SK-N-SH (cell line): ENCODE data around the gene SULT1A1. TPM values are rescaled to one million over a fixed set of nuclear protein-coding genes. Genes with fewer than 3 reads are reported as not detected.
"Not testable (repeated sequence)": the region's sequence is repeated elsewhere in the genome, so short reads cannot be mapped to it uniquely, and the experiment has no call there.

Experiments used
- CTCF ChIA-PET: fragments of 300-600, 350-600 bp; formaldehyde crosslinking; extraction: SDS; loops from one replicate; lab custom pipeline; 2021; lab: Yijun Ruan, JAX
- POLR2A ChIA-PET: fragments of 350-600 bp; sonication (Branson Sonifier 250); formaldehyde crosslinking; extraction: SDS; loops from one replicate; lab custom pipeline; 2020; ENCODE audit warnings: antibody characterized with exemption, inconsistent platforms; lab: Yijun Ruan, JAX
- DNase-seq: peaks from one replicate; pipeline ENCODE4 v3.0.0; 2012
- H2AFZ ChIP-seq: fragments of 200-600 bp; sonication (generic); 2 replicates; pipeline ENCODE4 v1.8.1; 2016; ENCODE audit warnings: antibody characterized with exemption, mild to moderate bottlenecking, low read depth
- H3F3A ChIP-seq: fragments of 200-600 bp; sonication (generic); replicated peaks from 2 replicates; pipeline ENCODE3; 2016; ENCODE audit warnings: antibody characterized with exemption, mild to moderate bottlenecking; ENCODE audit not compliant: insufficient read depth
- H3K27ac ChIP-seq, 2 experiments: fragments of 200-500 bp in 1 of 2; fragments of 200-600 bp in 1 of 2; sonication (Bioruptor generic) in 1 of 2; sonication (generic), shearing (Covaris generic) in 1 of 2; 2 replicates each; pipeline versions ENCODE4 v1.5.1 to v1.6.1; 2014 to 2016; ENCODE audit warnings: low read depth in 2 of 2, inconsistent platforms in 1 of 2, low read length in 1 of 2, mild to moderate bottlenecking in 1 of 2, mixed read lengths in 1 of 2
- H3K27me3 ChIP-seq: fragments of 200-600 bp; sonication (generic), shearing (Covaris generic); 2 replicates; pipeline ENCODE4 v1.6.1; 2016; ENCODE audit warnings: mixed run types; ENCODE audit not compliant: insufficient read depth
- H3K36me3 ChIP-seq, 2 experiments: fragments of 200-500 bp in 1 of 2; fragments of 200-600 bp in 1 of 2; sonication (Bioruptor generic) in 1 of 2; sonication (generic) in 1 of 2; replicated peaks in 1 of 2; 2 replicates each; pipeline versions ENCODE3 to v1.5.1; 2014 to 2016; ENCODE audit warnings: low read length in 1 of 2, mild to moderate bottlenecking in 1 of 2; ENCODE audit not compliant: insufficient read depth in 2 of 2, control insufficient read depth in 1 of 2
- H3K4me1 ChIP-seq, 2 experiments: fragments of 200-500 bp in 1 of 2; fragments of 200-600 bp in 1 of 2; sonication (Bioruptor generic) in 1 of 2; sonication (generic), shearing (Covaris generic) in 1 of 2; 2 replicates each; pipeline versions ENCODE4 v1.5.1 to v1.6.1; 2014 to 2016; ENCODE audit warnings: low read depth in 1 of 2, low read length in 1 of 2, mixed run types in 1 of 2; ENCODE audit not compliant: insufficient read depth in 2 of 2, control insufficient read depth in 1 of 2
- H3K4me2 ChIP-seq: fragments of 200-600 bp; sonication (generic), shearing (Covaris generic); 2 replicates; pipeline ENCODE4 v1.6.1; 2017; ENCODE audit warnings: mixed run types
- H3K4me3 ChIP-seq, 2 experiments: fragments of 200-500 bp in 1 of 2; fragments of 200-600 bp in 1 of 2; sonication (Bioruptor generic) in 1 of 2; sonication (generic), shearing (Covaris generic) in 1 of 2; 2 replicates each; pipeline versions ENCODE4 v1.5.1 to v1.8.1; 2014 to 2016; ENCODE audit warnings: low read depth in 2 of 2, inconsistent platforms in 1 of 2, low read length in 1 of 2, mild to moderate bottlenecking in 1 of 2, mixed read lengths in 1 of 2, moderate library complexity in 1 of 2
- H3K79me2 ChIP-seq: fragments of 200-600 bp; sonication (generic); 2 replicates; pipeline ENCODE4 v1.8.1; 2017; ENCODE audit warnings: mild to moderate bottlenecking; ENCODE audit not compliant: insufficient read depth
- H3K9ac ChIP-seq: fragments of 200-600 bp; sonication (generic); 2 replicates; pipeline ENCODE4 v1.6.1; 2017; ENCODE audit warnings: mixed run types
- H3K9me2 ChIP-seq: fragments of 200-600 bp; sonication (generic); 2 replicates; pipeline ENCODE4 v1.6.1; 2017; ENCODE audit warnings: mixed run types
- H3K9me3 ChIP-seq: fragments of 200-600 bp; sonication (generic); 2 replicates; pipeline ENCODE4 v1.6.1; 2017; ENCODE audit warnings: mixed run types, mild to moderate bottlenecking, moderate library complexity
- H4K20me1 ChIP-seq: fragments of 200-600 bp; sonication (generic); 2 replicates; pipeline ENCODE4 v1.6.1; 2017; ENCODE audit warnings: mild to moderate bottlenecking, mixed run types; ENCODE audit not compliant: insufficient read depth
- FOXM1 ChIP-seq: IDR thresholded peaks from 2 replicates; pipeline ENCODE4 v1.4.0; 2012; ENCODE audit warnings: low read depth, mild to moderate bottlenecking
- MAX ChIP-seq: IDR thresholded peaks from 2 replicates; pipeline ENCODE4 v1.4.0; 2012; ENCODE audit warnings: low read depth
- PBX3 ChIP-seq: IDR thresholded peaks from 2 replicates; pipeline ENCODE4; 2012
- POLR2AphosphoS5 ChIP-seq: IDR thresholded peaks from 2 replicates; pipeline ENCODE4 v1.6.1; 2012; ENCODE audit warnings: low read depth, low read length
- SMC3 ChIP-seq: IDR thresholded peaks from 2 replicates; pipeline ENCODE4 v1.6.1; 2012; ENCODE audit warnings: low read depth, low read length, improper control_type of control experiment
- TCF12 ChIP-seq: IDR thresholded peaks from 2 replicates; pipeline ENCODE4 v1.4.0; 2012
- TEAD4 ChIP-seq: IDR thresholded peaks from 2 replicates; pipeline ENCODE4 v1.4.0; 2012; ENCODE audit warnings: mild to moderate bottlenecking, borderline replicate concordance; ENCODE audit not compliant: insufficient read depth
- WGBS: methylation state at CpG from one replicate; pipeline ENCODE4 v1.1.6; 2017; ENCODE audit warnings: low lambda C conversion rate; 5-methylcytosine and 5-hydroxymethylcytosine counted together
- polyA plus RNA-seq, 3 experiments: library from polyadenylated mRNA; depleted of rRNA; stranded (reverse); fragments of >200 nt; gene quantifications; 2 replicates each; pipeline ENCODE4 v1.2.3, GENCODE V29; 2012
- TF ChIP-seq, protein P1 (sequence below): fragments of 200-600 bp; sonication (generic); IDR thresholded peaks from 2 replicates; pipeline ENCODE4 v1.6.1; 2017; ENCODE audit warnings: antibody characterized with exemption, mild to moderate bottlenecking, moderate library complexity

Gene SULT1A1
- polyA plus RNA-seq, 1 of the 3 experiments (the other 2 are of a cell fraction) = 0.13 TPM

GRCh38 chr16:28612359-28613280, 2.8 kb upstream of the SULT1A1 start:
- CTCF ChIA-PET, H3K27ac ChIP-seq, H3K79me2 ChIP-seq, H3K27me3 ChIP-seq, H3K4me2 ChIP-seq, H4K20me1 ChIP-seq, H3K9me3 ChIP-seq, H3K36me3 ChIP-seq, H3F3A ChIP-seq, H2AFZ ChIP-seq, H3K4me1 ChIP-seq, POLR2A ChIA-PET, DNase-seq, H3K9ac ChIP-seq, H3K9me2 ChIP-seq, H3K4me3 ChIP-seq: not testable (repeated sequence)
- WGBS = no CpG with 5 or more reads among the region's 17 CpGs

- Histone ChIP-seq H4K20me1 (no peaks in the 10 kb centered on the region), H3K36me3 (no peaks in the 10 kb centered on the region), H2AFZ (no peak overlapping the region), H3K9me2 (no peaks in the 10 kb centered on the region), H3K4me1 (peaks cover 0 to 9% of the 10 kb centered on the region in 2 experiments; a peak in 1 of 4 replicates), H3K4me3 (no peak overlapping the region), H3K4me2 (no peak overlapping the region)
- WGBS = 78% methylated on average over 10 of the region's 10 CpGs
- CTCF ChIA-PET = no interaction called here
- no peak for DNase-seq
- TF ChIP-seq POLR2AphosphoS5 = no peak
- no peak for TF ChIP-seq SMC3
- no peak for TF ChIP-seq TEAD4
- TF ChIP-seq MAX = no peak
- TF ChIP-seq PBX3 = no peak
- TF ChIP-seq FOXM1 = no peak
- TF ChIP-seq, protein P1, sequence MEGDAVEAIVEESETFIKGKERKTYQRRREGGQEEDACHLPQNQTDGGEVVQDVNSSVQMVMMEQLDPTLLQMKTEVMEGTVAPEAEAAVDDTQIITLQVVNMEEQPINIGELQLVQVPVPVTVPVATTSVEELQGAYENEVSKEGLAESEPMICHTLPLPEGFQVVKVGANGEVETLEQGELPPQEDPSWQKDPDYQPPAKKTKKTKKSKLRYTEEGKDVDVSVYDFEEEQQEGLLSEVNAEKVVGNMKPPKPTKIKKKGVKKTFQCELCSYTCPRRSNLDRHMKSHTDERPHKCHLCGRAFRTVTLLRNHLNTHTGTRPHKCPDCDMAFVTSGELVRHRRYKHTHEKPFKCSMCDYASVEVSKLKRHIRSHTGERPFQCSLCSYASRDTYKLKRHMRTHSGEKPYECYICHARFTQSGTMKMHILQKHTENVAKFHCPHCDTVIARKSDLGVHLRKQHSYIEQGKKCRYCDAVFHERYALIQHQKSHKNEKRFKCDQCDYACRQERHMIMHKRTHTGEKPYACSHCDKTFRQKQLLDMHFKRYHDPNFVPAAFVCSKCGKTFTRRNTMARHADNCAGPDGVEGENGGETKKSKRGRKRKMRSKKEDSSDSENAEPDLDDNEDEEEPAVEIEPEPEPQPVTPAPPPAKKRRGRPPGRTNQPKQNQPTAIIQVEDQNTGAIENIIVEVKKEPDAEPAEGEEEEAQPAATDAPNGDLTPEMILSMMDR = no peak
- TF ChIP-seq TCF12 = no peak
- TF ChIP-seq, all 33 proteins: peak for 0
- POLR2A ChIA-PET = no interaction called here
- H3K9ac ChIP-seq = no peak overlapping the region
- no peaks in the 10 kb centered on the region for H3K79me2 ChIP-seq
- H3K27ac ChIP-seq = no peak overlapping the region; a peak in 1 of 4 replicates
- H3K27me3 ChIP-seq = no peaks in the 10 kb centered on the region
- no peaks in the 10 kb centered on the region for H3K9me3 ChIP-seq
- no peaks in the 10 kb centered on the region for H3F3A ChIP-seq
These were observed 849 bp upstream of the SULT1A1 start for GRCh38 chr16:28610595-28611191.

DNA sequence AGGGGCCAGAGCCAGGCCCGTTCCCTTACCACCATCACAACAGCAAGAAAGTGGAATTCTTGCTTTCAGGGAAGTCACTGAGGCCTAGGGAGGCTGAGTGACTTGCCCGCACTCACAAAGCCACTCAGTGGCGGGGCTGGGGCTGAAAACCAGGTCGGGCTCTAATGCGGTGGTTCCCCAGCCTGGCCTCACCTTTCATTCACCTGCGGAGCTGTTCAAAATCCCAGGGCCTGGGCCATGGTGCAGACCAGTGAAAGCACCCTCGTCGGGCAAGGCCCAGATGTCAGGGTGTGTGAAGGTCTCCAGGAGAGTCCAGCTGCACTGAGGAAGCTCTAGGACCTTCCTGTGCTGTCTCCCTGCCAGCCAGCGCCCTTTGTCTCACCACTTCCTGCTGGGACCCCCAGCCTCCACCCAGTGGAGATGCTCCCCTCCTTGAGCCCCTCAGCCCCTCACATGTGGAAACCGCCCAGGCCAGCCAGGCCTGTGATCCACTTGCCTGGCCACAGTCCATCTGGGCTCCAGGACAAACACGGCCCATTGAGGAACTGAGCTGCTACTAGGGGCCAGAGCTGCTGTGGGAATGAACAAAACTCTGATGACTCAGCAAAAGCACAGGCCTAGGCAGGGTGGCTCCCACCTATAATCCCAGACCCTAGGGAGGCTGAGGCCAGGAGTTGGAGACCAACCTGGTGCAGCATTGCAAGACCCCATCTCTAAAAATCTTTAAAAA, 812 bp downstream of the SULT1A1 start:
- CTCF ChIA-PET, H3K36me3 ChIP-seq: not testable (repeated sequence)

DNA sequence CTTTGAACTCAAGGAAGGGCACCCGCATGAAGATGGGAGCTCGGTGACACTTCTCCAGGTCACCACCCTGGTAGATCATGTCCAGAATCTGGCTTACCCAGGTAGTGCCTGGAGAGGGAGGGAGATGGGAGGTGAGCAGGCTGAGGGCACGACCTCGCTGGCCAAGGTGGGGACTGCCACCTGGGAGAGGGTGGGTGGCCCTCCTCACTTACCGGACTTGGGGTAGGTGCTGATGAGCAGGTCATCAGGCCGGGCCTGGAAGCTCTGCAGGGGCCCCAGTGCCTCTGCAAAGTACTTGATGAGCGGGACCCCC, 1.4 kb downstream of the SULT1A1 start:
- H3K27me3 ChIP-seq, H3K79me2 ChIP-seq, H3K27ac ChIP-seq, H3K4me2 ChIP-seq, H4K20me1 ChIP-seq, H3K9ac ChIP-seq, H3K9me2 ChIP-seq, H3K9me3 ChIP-seq, H2AFZ ChIP-seq, DNase-seq, H3F3A ChIP-seq, POLR2A ChIA-PET, CTCF ChIA-PET, H3K36me3 ChIP-seq, H3K4me3 ChIP-seq, H3K4me1 ChIP-seq: not testable (repeated sequence)
- no CpG with 5 or more reads among the region's 7 CpGs for WGBS

More for the DNA sequence above, 812 bp downstream of the SULT1A1 start:
- H3F3A ChIP-seq, H3K4me3 ChIP-seq, DNase-seq, H3K9me2 ChIP-seq, H3K27me3 ChIP-seq, H3K79me2 ChIP-seq, H3K4me2 ChIP-seq, H3K4me1 ChIP-seq, H2AFZ ChIP-seq, POLR2A ChIA-PET, H3K27ac ChIP-seq, H3K9ac ChIP-seq, H4K20me1 ChIP-seq, H3K9me3 ChIP-seq: not testable (repeated sequence)
- WGBS = 87% methylated on average over 8 of the region's 11 CpGs
